Measurements from ENCODE around the gene DCST2.
A peak's percentile ranks its signal among the peaks of the same experiment; 100 is the strongest.
"Not testable (repeated sequence)": the region's sequence is repeated elsewhere in the genome, so short reads cannot be mapped to it uniquely, and the experiment has no call there.

The DCST2 gene

GRCh38 chr1:154988058-154988954 is 45.3 kb downstream of the DCST2 start:
- no peak overlapping the region for H3K27ac ChIP-seq (ENCODE audit: low read length)
- H2AFZ ChIP-seq (ENCODE audit: low read depth, low read length): no peak overlapping the region
- H3K36me3 ChIP-seq (ENCODE audit: insufficient read depth, low read length): peaks cover 39% of the 10 kb centered on the region
- peaks cover 40% of the 10 kb centered on the region for H4K20me1 ChIP-seq (ENCODE audit: insufficient read depth, low read length)
- H3K9ac ChIP-seq (ENCODE audit: low read depth, low read length): no peak overlapping the region
- H3K4me1 ChIP-seq (ENCODE audit: insufficient read depth, low read length): peaks cover 13% of the 10 kb centered on the region
- H3K9me3 ChIP-seq (ENCODE audit: insufficient read depth, low read length, severe bottlenecking): no peaks in the 10 kb centered on the region
- ATAC-seq (ENCODE audit: insufficient read depth, low read depth): no peak
- TF ChIP-seq CTCF (IDR thresholded peaks at IDR 0.05; ENCODE audit: borderline replicate concordance, extremely low read depth, low read length, poor library complexity, severe bottlenecking): peak; percentile 7
- no peak for TF ChIP-seq EZH2 (IDR thresholded peaks at IDR 0.05; ENCODE audit: borderline replicate concordance, low read depth, low read length, severe bottlenecking)
- no peak overlapping the region for H3K4me3 ChIP-seq (ENCODE audit: low read depth in 1 of 2, low read length in 2 of 2)
- peaks cover 18% of the 10 kb centered on the region for H3K79me2 ChIP-seq (ENCODE audit: insufficient read depth, low read length)
- H3K27me3 ChIP-seq (ENCODE audit: insufficient read depth, low read length, poor library complexity): no peaks in the 10 kb centered on the region
- DNase-seq: no peak
- no peak overlapping the region for H3K4me2 ChIP-seq (ENCODE audit: insufficient read depth, low read length)

GRCh38 chr1:154987326-154987725 is 46.3 kb downstream of the DCST2 start:
- no peak overlapping the region for H3K4me2 ChIP-seq (ENCODE audit: insufficient read depth, low read length)
- no peak overlapping the region for H3K4me3 ChIP-seq (ENCODE audit: low read depth in 1 of 2, low read length in 2 of 2)
- DNase-seq (no peak), ATAC-seq (ENCODE audit: insufficient read depth, low read depth) (no peak)
- no peaks in the 10 kb centered on the region for H3K27me3 ChIP-seq (ENCODE audit: insufficient read depth, low read length, poor library complexity)
- H2AFZ ChIP-seq (ENCODE audit: low read depth, low read length): no peak overlapping the region
- H3K36me3 ChIP-seq (ENCODE audit: insufficient read depth, low read length): peaks cover 39% of the 10 kb centered on the region
- no peak overlapping the region for H3K27ac ChIP-seq (ENCODE audit: low read length)
- no peaks in the 10 kb centered on the region for H3K9me3 ChIP-seq (ENCODE audit: insufficient read depth, low read length, severe bottlenecking)
- peaks cover 34% of the 10 kb centered on the region for H4K20me1 ChIP-seq (ENCODE audit: insufficient read depth, low read length)
- H3K4me1 ChIP-seq (ENCODE audit: insufficient read depth, low read length): peaks cover 18% of the 10 kb centered on the region
- H3K79me2 ChIP-seq (ENCODE audit: insufficient read depth, low read length): peaks cover 25% of the 10 kb centered on the region
- H3K9ac ChIP-seq (ENCODE audit: low read depth, low read length): no peak overlapping the region
- TF ChIP-seq CTCF (IDR thresholded peaks at IDR 0.05; ENCODE audit: borderline replicate concordance, extremely low read depth, low read length, poor library complexity, severe bottlenecking): no peak
- no peak for TF ChIP-seq EZH2 (IDR thresholded peaks at IDR 0.05; ENCODE audit: borderline replicate concordance, low read depth, low read length, severe bottlenecking)

GRCh38 chr1:154986736-154987135 is 46.8 kb downstream of the DCST2 start:
- peaks cover 24% of the 10 kb centered on the region for H3K4me1 ChIP-seq (ENCODE audit: insufficient read depth, low read length)
- not testable (repeated sequence) for H3K4me3 ChIP-seq (ENCODE audit: low read depth in 1 of 2, low read length in 2 of 2); H3K9me3 ChIP-seq (ENCODE audit: insufficient read depth, low read length, severe bottlenecking); H3K27me3 ChIP-seq (ENCODE audit: insufficient read depth, low read length, poor library complexity); H2AFZ ChIP-seq (ENCODE audit: low read depth, low read length); H3K4me2 ChIP-seq (ENCODE audit: insufficient read depth, low read length); H3K27ac ChIP-seq (ENCODE audit: low read length); ATAC-seq (ENCODE audit: insufficient read depth, low read depth); H3K9ac ChIP-seq (ENCODE audit: low read depth, low read length); DNase-seq
- peaks cover 39% of the 10 kb centered on the region for H3K36me3 ChIP-seq (ENCODE audit: insufficient read depth, low read length)
- H4K20me1 ChIP-seq (ENCODE audit: insufficient read depth, low read length): peaks cover 34% of the 10 kb centered on the region
- peaks cover 27% of the 10 kb centered on the region for H3K79me2 ChIP-seq (ENCODE audit: insufficient read depth, low read length)

GRCh38 chr1:154983776-154984466 is 49.7 kb downstream of the DCST2 start:
- H3K4me1 ChIP-seq (ENCODE audit: insufficient read depth, low read length): peaks cover 39% of the 10 kb centered on the region
- H3K9ac ChIP-seq (ENCODE audit: low read depth, low read length): peak overlapping the region; percentile 66
- peak overlapping the region; percentile 71 to 75; a peak in 3 of 4 replicates for H3K4me3 ChIP-seq (ENCODE audit: low read depth in 1 of 2, low read length in 2 of 2)
- peak overlapping the region; percentile 77 for H3K27ac ChIP-seq (ENCODE audit: low read length)
- H2AFZ ChIP-seq (ENCODE audit: low read depth, low read length): peak overlapping the region; percentile 77
- peaks cover 37% of the 10 kb centered on the region for H3K36me3 ChIP-seq (ENCODE audit: insufficient read depth, low read length)
- no peak for TF ChIP-seq EZH2 (IDR thresholded peaks at IDR 0.05; ENCODE audit: borderline replicate concordance, low read depth, low read length, severe bottlenecking)
- TF ChIP-seq CTCF (IDR thresholded peaks at IDR 0.05; ENCODE audit: borderline replicate concordance, extremely low read depth, low read length, poor library complexity, severe bottlenecking): peak; percentile 8
- H4K20me1 ChIP-seq (ENCODE audit: insufficient read depth, low read length): peaks cover 22% of the 10 kb centered on the region; the same call in 1 of the 2 replicates
- H3K27me3 ChIP-seq (ENCODE audit: insufficient read depth, low read length, poor library complexity): no peaks in the 10 kb centered on the region
- DNase-seq (no peak), ATAC-seq (ENCODE audit: insufficient read depth, low read depth) (no peak)
- H3K4me2 ChIP-seq (ENCODE audit: insufficient read depth, low read length): peak overlapping the region; percentile 96
- H3K9me3 ChIP-seq (ENCODE audit: insufficient read depth, low read length, severe bottlenecking): no peaks in the 10 kb centered on the region
- H3K79me2 ChIP-seq (ENCODE audit: insufficient read depth, low read length): peaks cover 39% of the 10 kb centered on the region
